Keratinocyte (primary cell): ENCODE data around the gene HLA-DMA. TPM values are rescaled to one million over a fixed set of nuclear protein-coding genes. Genes with fewer than 3 reads are reported as not detected.

Experiments used
- DNase-seq: peaks from one replicate; pipeline ENCODE4 v3.0.0-alpha.2; 2011; ENCODE audit warnings: low read depth, missing footprints, low spot score
- FAIRE-seq: peaks from 2 replicates; lab custom pipeline; 2011; peaks lifted over from hg19 to GRCh38; lab: Jason Lieb, UNC
- H2AFZ ChIP-seq: 2 replicates; pipeline ENCODE4 v1.6.0; 2012; ENCODE audit warnings: low read length, control low read depth, inconsistent platforms; ENCODE audit not compliant: control insufficient read depth
- H3K27ac ChIP-seq: 2 replicates; pipeline ENCODE4 v1.5.1; 2011; ENCODE audit warnings: low read length; ENCODE audit not compliant: control insufficient read depth, insufficient read depth
- H3K27me3 ChIP-seq: 3 replicates; pipeline ENCODE4 v1.6.0; 2011; ENCODE audit warnings: low read length; ENCODE audit not compliant: control insufficient read depth, insufficient read depth; ENCODE audit errors: extremely low read depth
- H3K36me3 ChIP-seq, 2 experiments: 2 replicates in 1 of 2; 3 replicates in 1 of 2; pipeline ENCODE4 v1.5.1; 2011; ENCODE audit warnings: low read length in 2 of 2, mild to moderate bottlenecking in 1 of 2; ENCODE audit not compliant: control insufficient read depth in 2 of 2, insufficient read depth in 2 of 2; ENCODE audit errors: extremely low read depth in 1 of 2
- H3K4me1 ChIP-seq: 3 replicates; pipeline ENCODE4 v1.5.1; 2011; ENCODE audit warnings: low read length; ENCODE audit not compliant: control insufficient read depth, insufficient read depth; ENCODE audit errors: extremely low read depth
- H3K4me2 ChIP-seq: 3 replicates; pipeline ENCODE4 v1.6.0; 2011; ENCODE audit warnings: low read depth, low read length; ENCODE audit not compliant: control insufficient read depth, insufficient read depth; ENCODE audit errors: extremely low read depth
- H3K4me3 ChIP-seq, 3 experiments: fragments of 200-600 bp in 1 of 3; sonication (generic) in 1 of 3; 2 replicates in 2 of 3; 3 replicates in 1 of 3; pipeline ENCODE4 v1.5.1; 2011 to 2016; ENCODE audit warnings: low read length in 3 of 3, mild to moderate bottlenecking in 3 of 3, control low read depth in 2 of 3, inconsistent platforms in 1 of 3, low read depth in 1 of 3, mixed read lengths in 1 of 3, mixed run types in 1 of 3, moderate library complexity in 1 of 3; ENCODE audit not compliant: control insufficient read depth in 2 of 3, insufficient read depth in 2 of 3; ENCODE audit errors: extremely low read depth in 1 of 3
- H3K79me2 ChIP-seq: 2 replicates; pipeline ENCODE4 v1.6.0; 2012; ENCODE audit warnings: low read length; ENCODE audit not compliant: control insufficient read depth, insufficient read depth
- H3K9ac ChIP-seq: 3 replicates; pipeline ENCODE4 v1.6.0; 2011; ENCODE audit warnings: low read length; ENCODE audit not compliant: control insufficient read depth, insufficient read depth; ENCODE audit errors: extremely low read depth
- H3K9me1 ChIP-seq: 3 replicates; pipeline ENCODE4 v1.6.0; 2011; ENCODE audit warnings: low read length; ENCODE audit not compliant: control insufficient read depth, insufficient read depth; ENCODE audit errors: extremely low read depth
- H3K9me3 ChIP-seq: 2 replicates; pipeline ENCODE4 v1.5.1; 2012; ENCODE audit warnings: low read depth, low read length; ENCODE audit not compliant: control insufficient read depth
- H4K20me1 ChIP-seq: 3 replicates; pipeline ENCODE4 v1.6.0; 2011; ENCODE audit warnings: low read length; ENCODE audit not compliant: control insufficient read depth, insufficient read depth; ENCODE audit errors: extremely low read depth
- CTCF ChIP-seq, 3 experiments: IDR thresholded peaks in 1 of 3; conservative IDR thresholded peaks in 1 of 3; optimal IDR thresholded peaks in 1 of 3; 2 replicates in 2 of 3; 3 replicates in 1 of 3; pipeline versions ENCODE3 to v1.5.1; 2011; ENCODE audit warnings: low read length in 3 of 3, mild to moderate bottlenecking in 3 of 3, moderate library complexity in 2 of 3, control low read depth in 1 of 3, inconsistent platforms in 1 of 3; ENCODE audit not compliant: insufficient read depth in 2 of 3; ENCODE audit errors: extremely low read depth in 1 of 3
- EZH2 ChIP-seq: IDR thresholded peaks from one replicate; pipeline ENCODE4 v1.6.1; 2012; ENCODE audit warnings: inconsistent platforms, mild to moderate bottlenecking, low read length, moderate library complexity
- dilution Hi-C: fragments of 300-500 bp; cut with MboI; formaldehyde crosslinking; loops from one replicate; pipeline ENCODE4 v1.7.0; 2020; ENCODE audit warnings: low sequenced_read_pairs; ENCODE audit not compliant: extremely low pct_ligation_motif_present
- polyA plus RNA-seq, 5 experiments: library from polyadenylated mRNA; depleted of rRNA in 3 of 5; stranded (reverse) in 3 of 5; stranded (forward) in 1 of 5; unstranded in 1 of 5; fragments of >200 nt; gene quantifications; 1 replicate in 1 of 5; 2 replicates in 3 of 5; 3 replicates in 1 of 5; pipeline versions ENCODE4 v1.2.1 to v1.2.3, GENCODE V29; 2011 to 2012; ENCODE audit warnings: missing spikeins in 2 of 5, low read depth in 1 of 5, low replicate concordance in 1 of 5

Gene HLA-DMA
- polyA plus RNA-seq, 1 donor (not counting 4 experiments of a cell fraction or from before 2014, with no cell fraction given), result 2.6 TPM

- Histone ChIP-seq H3K9ac (peak overlapping the region; percentile 90), H3K4me2 (peak overlapping the region; percentile 98), H3K27me3 (no peaks in the 10 kb centered on the region), H3K36me3 (peaks cover 46 to 63% of the 10 kb centered on the region in 2 experiments), H3K4me3 (peak overlapping the region; percentile 88 to 99 (median 90)), H3K9me3 (no peaks in the 10 kb centered on the region), H4K20me1 (peaks cover 60% of the 10 kb centered on the region), H3K27ac (peak overlapping the region; percentile 76), H3K9me1 (peaks cover 10% of the 10 kb centered on the region), H3K4me1 (peaks cover 25% of the 10 kb centered on the region), H3K79me2 (peaks cover 67% of the 10 kb centered on the region), H2AFZ (no peak overlapping the region)
- no peak for FAIRE-seq
- no peak for DNase-seq
- dilution Hi-C loops, result no loop called here
- TF ChIP-seq EZH2, result no peak
- no peak for TF ChIP-seq CTCF (optimal IDR thresholded peaks at IDR 0.05 in 1 of 3, IDR thresholded peaks at IDR 0.05 in 1 of 3, conservative IDR thresholded peaks at IDR 0.05 in 1 of 3; ENCODE audit: extremely low read depth in 1 of 3, insufficient read depth in 2 of 3, low read length in 3 of 3)
Observed at GRCh38 chr6:32973144-32974015, 20.5 kb upstream of the HLA-DMA start.

GRCh38 chr6:32972353-32973143 is 19.7 kb upstream of the HLA-DMA start:
- FAIRE-seq (no peak), DNase-seq (no peak)
- peaks cover 61% of the 10 kb centered on the region for H3K79me2 ChIP-seq
- TF ChIP-seq EZH2 (no peak), CTCF (optimal IDR thresholded peaks at IDR 0.05 in 1 of 3, IDR thresholded peaks at IDR 0.05 in 1 of 3, conservative IDR thresholded peaks at IDR 0.05 in 1 of 3; ENCODE audit: extremely low read depth in 1 of 3, insufficient read depth in 2 of 3, low read length in 3 of 3) (no peak)
- peaks cover 52% of the 10 kb centered on the region for H4K20me1 ChIP-seq
- H3K9ac ChIP-seq, result peak overlapping the region; percentile 90
- peaks cover 10% of the 10 kb centered on the region for H3K9me1 ChIP-seq
- peak overlapping the region; percentile 76 for H3K27ac ChIP-seq
- peaks cover 39 to 55% of the 10 kb centered on the region in 2 experiments for H3K36me3 ChIP-seq
- peaks cover 25% of the 10 kb centered on the region for H3K4me1 ChIP-seq
- peak overlapping the region; percentile 98 for H3K4me2 ChIP-seq
- peak overlapping the region; percentile 88 to 99 (median 90) for H3K4me3 ChIP-seq
- dilution Hi-C loops, result no loop called here
- H3K9me3 ChIP-seq, result no peaks in the 10 kb centered on the region
- H3K27me3 ChIP-seq, result no peaks in the 10 kb centered on the region
- no peak overlapping the region for H2AFZ ChIP-seq
